NT2/D1 (cell line): ENCODE results near the gene LAMA5.

ENCODE experiments used
- SUZ12 ChIP-seq: IDR thresholded peaks from 2 replicates; pipeline ENCODE4 v1.6.1; 2011; ENCODE audit not compliant: insufficient read length, insufficient read depth; ENCODE audit errors: extremely low read depth
- YY1 ChIP-seq: IDR thresholded peaks from 2 replicates; pipeline ENCODE4 v1.6.1; 2011; ENCODE audit not compliant: insufficient read length, insufficient read depth
- ZNF274 ChIP-seq: IDR thresholded peaks from 2 replicates; pipeline ENCODE4 v1.6.1; 2011; ENCODE audit warnings: mild to moderate bottlenecking, low read depth, low read length

GRCh38 chr20:62287129-62287528, 80.0 kb downstream of the LAMA5 start:
- no peak for TF ChIP-seq YY1
- TF ChIP-seq SUZ12, result no peak
- no peak for TF ChIP-seq ZNF274
